ENCODE results near the gene EMILIN1.

EMILIN1 gene

DNA sequence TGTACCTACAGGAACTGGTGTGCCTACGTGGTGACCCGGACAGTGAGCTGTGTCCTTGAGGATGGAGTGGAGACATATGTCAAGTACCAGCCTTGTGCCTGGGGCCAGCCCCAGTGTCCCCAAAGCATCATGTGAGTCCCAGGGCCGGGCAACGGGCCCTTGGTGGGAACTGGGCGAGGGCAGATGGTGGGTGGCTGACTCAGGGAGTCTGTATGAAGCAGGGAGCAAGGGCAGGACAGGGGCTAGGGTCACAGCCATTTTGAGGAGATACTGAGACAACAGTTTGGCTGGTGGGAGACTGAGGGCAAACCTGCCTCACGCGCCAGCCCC is 1.7 kb downstream of the EMILIN1 start:
- DNase-seq (no peak), ATAC-seq (no peak)

DNA sequence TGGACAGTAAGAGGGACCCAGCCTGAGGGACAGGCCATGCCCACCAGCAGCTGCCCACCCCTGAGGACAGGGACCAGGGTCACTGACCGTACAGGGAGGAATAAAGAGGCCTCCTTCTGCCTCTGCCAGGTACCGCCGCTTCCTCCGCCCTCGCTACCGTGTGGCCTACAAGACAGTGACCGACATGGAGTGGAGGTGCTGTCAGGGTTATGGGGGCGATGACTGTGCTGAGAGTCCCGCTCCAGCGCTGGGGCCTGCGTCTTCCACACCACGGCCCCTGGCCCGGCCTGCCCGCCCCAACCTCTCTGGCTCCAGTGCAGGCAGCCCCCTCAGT is 2.2 kb downstream of the EMILIN1 start:
- no peak for DNase-seq

DNA sequence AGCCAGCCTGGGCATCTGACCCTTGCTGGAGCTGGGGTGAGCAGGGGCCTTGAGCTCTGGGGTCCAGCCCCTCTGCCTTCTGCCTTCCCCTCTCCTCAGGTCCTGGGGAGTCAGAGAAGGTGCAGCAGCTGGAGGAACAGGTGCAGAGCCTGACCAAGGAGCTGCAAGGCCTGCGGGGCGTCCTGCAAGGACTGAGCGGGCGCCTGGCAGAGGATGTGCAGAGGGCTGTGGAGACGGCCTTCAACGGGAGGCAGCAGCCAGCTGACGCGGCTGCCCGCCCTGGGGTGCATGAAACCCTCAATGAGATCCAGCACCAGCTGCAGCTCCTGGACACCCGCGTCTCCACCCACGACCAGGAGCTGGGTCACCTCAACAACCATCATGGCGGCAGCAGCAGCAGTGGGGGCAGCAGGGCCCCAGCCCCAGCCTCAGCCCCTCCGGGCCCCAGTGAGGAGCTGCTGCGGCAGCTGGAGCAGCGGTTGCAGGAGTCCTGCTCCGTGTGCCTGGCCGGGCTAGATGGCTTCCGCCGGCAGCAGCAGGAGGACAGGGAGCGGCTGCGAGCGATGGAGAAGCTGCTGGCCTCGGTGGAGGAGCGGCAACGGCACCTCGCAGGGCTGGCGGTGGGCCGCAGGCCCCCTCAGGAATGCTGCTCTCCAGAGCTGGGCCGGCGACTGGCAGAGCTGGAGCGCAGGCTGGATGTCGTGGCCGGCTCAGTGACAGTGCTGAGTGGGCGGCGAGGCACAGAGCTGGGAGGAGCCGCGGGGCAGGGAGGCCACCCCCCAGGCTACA is 3.8 kb downstream of the EMILIN1 start:
- DNase-seq = no peak
- ATAC-seq = no peak

More for the DNA sequence above, 2.2 kb downstream of the EMILIN1 start:
- ATAC-seq = no peak

DNA sequence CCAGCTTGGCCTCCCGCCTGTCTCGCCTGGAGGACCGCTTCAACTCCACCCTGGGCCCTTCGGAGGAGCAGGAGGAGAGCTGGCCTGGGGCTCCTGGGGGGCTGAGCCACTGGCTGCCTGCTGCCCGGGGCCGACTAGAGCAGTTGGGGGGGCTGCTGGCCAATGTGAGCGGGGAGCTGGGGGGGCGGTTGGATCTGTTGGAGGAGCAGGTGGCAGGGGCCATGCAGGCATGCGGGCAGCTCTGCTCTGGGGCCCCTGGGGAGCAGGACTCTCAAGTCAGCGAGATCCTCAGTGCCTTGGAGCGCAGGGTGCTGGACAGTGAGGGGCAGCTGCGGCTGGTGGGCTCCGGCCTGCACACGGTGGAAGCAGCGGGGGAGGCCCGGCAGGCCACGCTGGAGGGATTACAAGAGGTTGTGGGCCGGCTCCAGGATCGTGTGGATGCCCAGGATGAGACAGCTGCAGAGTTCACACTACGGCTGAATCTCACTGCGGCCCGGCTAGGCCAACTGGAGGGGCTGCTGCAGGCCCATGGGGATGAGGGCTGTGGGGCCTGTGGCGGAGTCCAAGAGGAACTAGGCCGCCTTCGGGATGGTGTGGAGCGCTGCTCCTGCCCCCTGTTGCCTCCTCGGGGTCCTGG is 4.5 kb downstream of the EMILIN1 start:
- ATAC-seq (no peak), DNase-seq (no peak)

DNA sequence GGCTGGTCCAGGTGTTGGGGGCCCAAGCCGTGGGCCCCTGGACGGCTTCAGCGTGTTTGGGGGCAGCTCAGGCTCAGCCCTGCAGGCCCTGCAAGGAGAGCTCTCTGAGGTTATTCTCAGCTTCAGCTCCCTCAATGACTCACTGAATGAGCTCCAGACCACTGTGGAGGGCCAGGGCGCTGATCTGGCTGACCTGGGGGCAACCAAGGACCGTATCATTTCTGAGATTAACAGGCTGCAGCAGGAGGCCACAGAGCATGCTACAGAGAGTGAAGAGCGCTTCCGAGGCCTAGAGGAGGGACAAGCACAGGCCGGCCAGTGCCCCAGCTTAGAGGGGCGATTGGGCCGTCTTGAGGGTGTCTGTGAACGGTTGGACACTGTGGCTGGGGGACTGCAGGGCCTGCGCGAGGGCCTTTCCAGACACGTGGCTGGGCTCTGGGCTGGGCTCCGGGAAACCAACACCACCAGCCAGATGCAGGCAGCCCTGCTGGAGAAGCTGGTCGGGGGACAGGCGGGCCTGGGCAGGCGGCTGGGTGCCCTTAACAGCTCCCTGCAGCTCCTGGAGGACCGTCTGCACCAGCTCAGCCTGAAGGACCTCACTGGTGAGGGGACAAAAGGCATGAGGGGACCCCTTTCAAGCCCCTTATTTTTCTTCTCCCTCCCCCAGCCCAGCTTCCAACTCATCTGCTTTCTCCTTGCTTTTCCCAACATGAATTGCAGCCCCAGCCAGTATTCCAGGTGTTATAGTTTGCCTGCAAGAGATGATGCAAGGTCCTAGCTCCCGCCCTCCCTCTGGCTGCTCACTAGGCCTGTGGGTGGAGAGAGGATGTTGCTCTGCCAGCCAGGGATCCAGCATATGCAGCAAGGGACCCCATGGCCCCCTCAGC is 5.2 kb downstream of the EMILIN1 start:
- ATAC-seq (no peak), DNase-seq (no peak)

DNA sequence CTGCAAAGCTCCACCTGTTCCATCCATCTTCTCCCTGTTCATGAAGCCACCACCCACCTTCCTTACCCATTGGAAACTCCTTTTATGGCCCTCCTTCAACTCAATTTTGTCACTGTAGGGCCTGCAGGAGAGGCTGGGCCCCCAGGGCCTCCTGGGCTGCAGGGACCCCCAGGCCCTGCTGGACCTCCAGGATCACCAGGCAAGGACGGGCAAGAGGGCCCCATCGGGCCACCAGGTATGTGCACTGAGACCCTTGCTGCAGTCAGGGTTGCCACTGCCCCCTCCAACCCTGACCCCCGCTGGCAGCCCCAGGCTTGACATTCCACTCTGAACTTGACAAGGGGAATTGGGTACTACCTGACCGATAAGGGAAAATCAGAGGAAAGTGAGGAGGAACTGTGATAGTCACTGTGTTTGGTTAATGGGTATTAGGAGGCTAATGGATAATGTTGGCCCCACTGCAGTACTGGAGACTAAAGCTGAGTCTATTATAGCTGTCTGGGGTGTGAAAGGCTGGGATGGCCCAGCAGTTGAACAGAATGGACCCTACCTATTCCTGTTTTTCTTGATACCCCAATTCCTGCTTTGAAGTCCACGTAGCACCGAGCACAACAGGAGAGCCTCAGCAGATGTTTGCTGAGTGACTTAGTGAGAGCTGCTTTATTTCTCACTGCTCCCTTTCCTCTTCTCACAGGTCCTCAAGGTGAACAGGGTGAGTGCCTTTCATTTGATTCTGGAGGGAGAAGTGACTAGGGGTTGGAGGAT is 6.1 kb downstream of the EMILIN1 start:
- ATAC-seq (no peak), DNase-seq (no peak)

DNA sequence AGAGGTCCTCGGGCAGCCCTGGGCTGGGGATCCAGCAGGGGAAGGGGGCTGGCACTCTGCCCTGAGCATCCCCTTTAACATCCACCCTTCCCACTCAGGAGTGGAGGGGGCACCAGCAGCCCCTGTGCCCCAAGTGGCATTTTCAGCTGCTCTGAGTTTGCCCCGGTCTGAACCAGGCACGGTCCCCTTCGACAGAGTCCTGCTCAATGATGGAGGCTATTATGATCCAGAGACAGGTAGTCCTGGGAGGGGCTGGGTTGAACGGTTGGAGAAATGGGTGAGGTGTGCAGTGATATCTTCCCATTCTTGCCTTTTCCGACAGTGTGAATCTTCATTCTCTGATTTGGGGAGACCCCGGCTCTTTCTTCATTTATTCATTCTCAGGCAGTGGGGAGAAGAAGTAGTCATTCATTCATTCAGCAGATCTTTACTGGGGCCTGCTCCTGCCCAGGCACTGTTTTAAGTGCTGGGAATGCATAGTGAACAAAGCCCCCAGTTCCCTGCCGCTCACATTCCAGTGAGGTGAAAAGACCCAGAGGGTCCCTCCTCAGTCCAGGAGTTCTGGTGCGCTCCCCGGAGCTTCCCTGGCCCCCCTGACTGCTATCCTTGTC is 6.8 kb downstream of the EMILIN1 start:
- ATAC-seq (no peak), DNase-seq (no peak)

DNA sequence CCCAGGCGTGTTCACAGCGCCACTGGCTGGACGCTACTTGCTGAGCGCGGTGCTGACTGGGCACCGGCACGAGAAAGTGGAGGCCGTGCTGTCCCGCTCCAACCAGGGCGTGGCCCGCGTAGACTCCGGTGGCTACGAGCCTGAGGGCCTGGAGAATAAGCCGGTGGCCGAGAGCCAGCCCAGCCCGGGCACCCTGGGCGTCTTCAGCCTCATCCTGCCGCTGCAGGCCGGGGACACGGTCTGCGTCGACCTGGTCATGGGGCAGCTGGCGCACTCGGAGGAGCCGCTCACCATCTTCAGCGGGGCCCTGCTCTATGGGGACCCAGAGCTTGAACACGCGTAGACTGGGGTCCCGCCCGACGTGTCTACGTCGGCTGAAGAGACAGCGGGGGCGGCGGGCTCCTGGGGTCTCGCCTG is 7.3 kb downstream of the EMILIN1 start:
- DNase-seq (peak; percentile 54), ATAC-seq (no peak)

DNA sequence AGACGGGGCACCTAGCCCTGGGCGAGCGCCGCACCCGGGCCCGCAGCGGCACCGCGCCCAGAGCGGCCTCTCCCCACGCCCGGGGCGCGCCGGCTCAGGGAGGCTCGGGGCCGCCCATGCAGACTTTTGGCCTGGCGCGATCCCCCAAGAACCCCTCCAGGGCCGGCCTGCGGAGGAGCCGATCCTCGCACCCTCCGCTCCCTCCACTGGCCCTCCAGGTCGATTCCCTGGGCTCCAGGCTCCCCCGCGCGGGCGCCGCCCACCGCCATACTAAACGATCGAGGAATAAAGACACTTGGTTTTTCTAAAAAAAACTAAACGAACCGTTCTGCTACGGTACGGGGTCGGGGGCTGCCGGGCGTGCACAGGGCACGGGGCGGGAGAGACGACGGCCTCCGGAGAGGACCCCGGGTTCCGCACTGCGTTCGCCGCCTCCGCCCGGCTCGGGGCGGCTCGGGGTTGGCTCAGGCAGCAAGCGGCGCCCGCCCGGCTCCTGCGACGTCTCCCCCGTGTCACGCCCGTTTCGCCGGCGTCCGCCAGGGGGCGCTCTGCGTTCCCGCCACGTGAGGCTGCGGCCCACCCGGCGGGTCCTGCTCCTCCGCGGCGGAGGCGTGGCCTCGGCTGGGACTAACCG is 7.8 kb downstream of the EMILIN1 start:
- peak; percentile 99 for DNase-seq
- ATAC-seq = peak; percentile 91

DNA sequence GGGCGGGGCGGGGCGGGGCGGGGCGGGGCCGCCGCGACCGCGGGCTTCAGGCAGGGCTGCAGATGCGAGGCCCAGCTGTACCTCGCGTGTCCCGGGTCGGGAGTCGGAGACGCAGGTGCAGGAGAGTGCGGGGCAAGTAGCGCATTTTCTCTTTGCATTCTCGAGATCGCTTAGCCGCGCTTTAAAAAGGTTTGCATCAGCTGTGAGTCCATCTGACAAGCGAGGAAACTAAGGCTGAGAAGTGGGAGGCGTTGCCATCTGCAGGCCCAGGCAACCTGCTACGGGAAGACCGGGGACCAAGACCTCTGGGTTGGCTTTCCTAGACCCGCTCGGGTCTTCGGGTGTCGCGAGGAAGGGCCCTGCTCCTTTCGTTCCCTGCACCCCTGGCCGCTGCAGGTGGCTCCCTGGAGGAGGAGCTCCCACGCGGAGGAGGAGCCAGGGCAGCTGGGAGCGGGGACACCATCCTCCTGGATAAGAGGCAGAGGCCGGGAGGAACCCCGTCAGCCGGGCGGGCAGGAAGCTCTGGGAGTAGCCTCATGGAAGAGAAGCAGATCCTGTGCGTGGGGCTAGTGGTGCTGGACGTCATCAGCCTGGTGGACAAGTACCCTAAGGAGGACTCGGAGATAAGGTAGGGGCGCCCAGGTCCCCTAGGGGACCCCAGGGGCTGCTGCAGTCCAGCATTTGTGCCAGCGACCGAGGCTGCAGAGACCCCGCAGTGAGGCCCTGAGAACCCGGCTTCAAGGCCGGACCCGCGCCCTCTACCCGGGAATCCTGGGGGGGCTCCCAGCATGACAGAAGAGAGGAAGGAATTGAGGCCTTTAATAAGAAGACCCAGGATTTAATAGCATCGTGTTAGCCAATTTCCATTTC is 8.5 kb downstream of the EMILIN1 start, which contains the start of gene KHK:
TSS of gene KHK (plus strand) at position 49 of the 870 bp plus-strand sequence. CDS start at position 537, 488 bp downstream.
- ATAC-seq (peak; percentile 5), DNase-seq (peak; percentile 29)

DNA sequence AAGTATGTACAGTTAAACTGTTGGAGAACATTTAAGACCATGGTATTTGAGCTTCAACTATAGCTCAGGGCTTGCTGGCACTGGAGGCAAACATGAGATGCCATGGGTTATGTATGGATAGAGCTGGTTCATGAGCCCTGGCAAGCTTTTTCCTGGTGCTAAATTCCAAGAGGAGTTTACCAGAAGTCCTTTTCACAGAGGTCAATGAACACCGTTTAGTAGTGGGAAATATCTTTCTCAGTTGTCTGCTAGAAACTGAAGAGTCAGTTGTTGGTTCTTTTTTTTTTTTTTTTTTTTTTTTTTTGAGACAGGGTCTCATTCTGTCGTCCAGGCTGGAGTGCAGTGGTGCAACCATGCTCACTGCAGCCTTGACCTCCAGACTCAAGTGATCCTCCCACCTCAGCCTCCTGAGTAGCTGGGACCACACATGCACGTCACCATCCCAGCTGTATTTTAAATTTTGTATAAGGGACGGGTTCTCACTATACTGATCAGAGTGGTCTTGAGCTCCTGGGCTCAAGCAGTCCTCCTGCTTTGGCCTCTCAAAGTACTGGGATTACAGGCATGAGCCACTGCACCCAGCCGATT is 9.5 kb downstream of the EMILIN1 start:
- no peak for ATAC-seq

DNA sequence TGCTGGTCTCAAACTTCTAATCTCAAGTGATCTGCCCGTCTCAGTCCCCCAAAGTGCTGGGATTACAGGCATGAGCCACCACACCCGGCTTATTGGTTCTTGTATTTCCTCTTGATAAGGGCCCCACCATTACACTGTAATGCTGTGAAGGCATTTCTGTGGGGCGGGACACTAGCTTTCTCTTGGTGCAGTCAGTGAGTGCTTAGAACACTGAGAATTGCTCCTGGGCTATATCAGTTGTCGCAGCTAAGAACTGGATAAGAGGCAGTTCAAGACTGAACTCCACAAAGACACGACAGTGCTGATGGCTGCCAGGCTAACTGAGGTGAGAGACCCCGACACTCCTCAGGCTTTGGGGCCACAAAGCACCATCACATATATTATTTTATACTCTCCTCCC is 10.2 kb downstream of the EMILIN1 start:
- ATAC-seq (no peak), DNase-seq (no peak)

More for the DNA sequence above, 9.5 kb downstream of the EMILIN1 start:
- DNase-seq = no peak

DNA sequence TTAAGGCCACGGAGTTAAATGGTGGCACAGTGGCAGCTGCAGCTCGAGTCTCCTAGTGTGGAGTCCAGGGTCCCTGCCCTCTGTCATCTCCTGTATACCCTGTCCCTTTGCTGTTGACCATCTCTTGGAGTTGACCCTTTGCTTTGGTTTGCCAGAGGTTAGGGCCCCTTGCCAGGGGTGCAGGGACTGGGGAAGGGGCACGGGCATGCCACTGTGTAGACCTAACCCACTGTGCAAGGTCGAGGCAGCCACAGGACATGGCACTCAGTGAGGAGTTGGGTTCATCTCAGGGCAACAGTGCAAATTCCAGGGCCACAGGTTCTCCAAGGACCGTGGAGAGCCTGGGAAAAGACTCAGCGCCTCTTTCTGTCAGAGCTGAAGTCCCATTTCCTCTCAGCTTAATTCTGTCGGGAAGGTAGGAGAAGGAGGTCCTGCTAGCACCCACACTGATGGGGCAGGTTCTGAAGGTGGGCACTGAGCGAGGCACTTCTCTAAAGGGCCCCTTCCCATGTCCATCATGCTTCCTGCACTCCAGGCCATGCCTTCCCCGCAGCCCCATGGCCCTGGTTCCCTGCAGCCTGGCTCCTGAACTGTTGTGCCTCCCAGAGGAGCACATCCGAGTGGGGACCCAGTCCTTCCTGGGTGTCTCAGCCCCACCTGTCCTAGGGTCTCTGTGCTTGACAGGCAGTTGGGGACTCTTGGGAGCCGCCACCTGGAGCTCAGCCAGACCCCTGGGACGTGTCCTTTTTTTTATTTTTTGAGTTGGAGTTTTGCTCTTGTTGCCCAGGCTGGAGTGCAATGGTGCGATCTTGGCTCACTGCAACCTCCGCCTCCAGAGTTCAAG is 10.9 kb downstream of the EMILIN1 start:
- DNase-seq = no peak
- ATAC-seq = no peak

DNA sequence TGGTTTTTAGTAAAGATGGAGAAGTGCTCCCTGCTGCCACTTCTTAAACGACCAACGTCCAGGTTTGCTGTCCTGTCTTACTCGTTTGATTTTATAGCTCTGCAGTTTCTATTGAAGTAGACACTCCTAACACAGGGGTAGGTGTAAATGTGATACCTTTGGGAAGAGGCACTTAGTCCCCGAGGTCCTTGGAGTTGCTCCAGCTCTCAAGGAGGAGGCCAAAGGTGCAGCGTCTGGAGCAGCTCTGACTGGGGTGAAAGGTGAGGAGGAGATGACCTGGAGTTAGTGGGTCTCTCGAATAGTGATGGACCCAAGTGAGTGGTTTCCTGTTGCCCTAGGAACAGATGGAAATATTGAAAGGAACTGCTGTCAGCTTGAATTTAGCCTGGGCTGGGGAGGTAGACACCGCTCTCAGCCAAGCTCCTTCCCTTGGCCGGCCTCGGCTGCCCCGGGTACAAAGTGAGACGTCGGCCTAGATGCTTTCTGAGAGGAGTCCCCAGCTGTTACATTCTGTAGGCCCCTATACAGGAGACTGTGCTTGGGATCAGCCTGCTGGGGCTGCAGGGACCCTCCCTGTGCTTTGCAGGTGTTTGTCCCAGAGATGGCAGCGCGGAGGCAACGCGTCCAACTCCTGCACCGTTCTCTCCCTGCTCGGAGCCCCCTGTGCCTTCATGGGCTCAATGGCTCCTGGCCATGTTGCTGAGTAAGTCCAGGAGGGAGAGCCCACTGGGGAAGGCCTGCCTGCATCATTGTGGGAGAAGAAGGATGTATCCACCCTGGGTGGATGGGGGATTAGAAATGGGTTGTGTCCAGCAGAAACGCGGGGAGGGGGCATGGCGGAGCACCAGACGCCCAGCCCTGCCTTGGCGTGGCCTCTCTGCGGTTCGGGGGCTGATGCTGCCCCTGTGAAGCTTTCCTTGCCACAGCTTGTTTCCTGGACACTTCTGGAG is 13.6 kb downstream of the EMILIN1 start:
- ATAC-seq (no peak), DNase-seq (no peak)

DNA sequence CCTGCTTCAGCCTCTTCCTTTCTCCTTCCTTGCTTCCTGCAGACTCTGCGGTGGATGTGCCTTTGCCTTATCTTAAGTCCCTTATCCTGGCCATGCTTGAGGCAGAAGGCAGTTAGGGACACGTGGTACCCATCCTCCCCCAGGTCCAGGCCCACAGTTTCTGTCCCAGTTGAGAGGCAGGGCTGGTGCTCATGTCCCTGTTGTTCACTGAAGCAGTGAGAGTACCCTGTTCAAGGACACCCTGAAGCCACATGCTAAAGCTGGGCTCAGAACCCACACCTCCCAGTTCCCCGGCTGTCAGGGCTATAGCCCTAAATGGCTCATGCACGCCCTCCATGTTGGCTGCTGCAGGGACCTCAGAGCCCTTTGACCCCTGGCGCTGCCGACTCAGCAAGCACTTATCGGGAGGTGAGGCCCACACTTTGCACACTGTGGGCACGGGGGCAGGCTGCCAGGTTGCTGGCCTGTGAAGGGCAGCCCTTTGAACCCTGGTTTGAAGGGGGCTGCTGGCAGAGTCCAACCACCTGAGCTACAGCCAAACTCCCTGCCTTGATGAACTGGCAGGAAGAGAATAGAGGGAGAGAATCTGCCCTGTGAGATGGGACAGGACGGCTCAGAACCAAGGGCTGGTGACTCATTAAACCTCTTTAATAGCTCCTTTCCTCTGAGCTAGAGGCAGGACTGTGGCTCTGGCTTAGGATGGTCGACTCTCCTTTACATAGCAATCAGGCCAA is 14.4 kb downstream of the EMILIN1 start:
- DNase-seq (no peak), ATAC-seq (no peak)

DNA sequence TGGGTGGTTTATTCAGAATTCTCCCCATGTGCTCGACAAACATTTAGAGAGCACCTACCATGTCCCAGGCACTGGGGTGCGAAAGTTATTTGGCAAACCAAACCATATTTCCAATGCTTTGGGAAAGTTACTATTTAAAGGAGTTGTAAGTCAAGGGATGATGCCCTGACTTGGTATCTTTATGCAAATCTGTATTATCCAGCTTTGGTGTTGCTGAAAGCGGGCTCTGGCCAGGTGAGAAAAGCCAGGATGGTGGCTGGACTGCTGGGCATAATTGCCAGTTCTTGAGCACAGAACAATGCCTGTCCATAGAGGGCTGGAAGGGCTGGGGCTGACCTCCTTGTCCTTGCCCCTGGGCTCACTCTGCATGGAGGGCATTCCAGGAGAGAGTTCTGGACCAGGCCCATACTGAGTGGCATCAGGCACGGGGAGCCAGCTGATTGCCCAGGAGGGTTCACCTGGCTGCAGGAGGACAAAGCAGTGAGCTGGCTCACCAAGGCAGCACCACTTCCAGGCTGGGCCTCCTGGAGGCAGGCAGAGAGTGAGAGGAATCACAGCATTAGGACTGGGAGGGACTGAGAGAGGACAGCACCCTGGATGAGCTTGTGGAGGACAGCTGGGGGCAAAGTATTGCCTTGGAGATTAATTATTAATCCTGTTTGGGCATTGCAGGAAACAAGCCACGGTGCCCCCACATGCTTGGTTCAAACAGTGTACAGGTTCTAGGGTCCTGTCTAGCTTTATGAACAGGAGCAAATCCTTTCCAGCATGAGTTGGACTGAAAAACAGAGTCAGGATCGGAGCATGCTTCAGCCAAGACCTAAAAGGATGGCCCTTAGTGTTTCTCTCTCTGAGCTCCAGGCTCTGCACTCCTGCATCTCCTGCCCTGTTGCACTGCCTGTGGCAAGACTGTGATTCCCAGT is 15.3 kb downstream of the EMILIN1 start:
- DNase-seq = no peak
- no peak for ATAC-seq

All from stimulated activated naive CD8-positive, alpha-beta T cell treated with anti-CD3 and anti-CD28 coated beads, Interleukin-15, Interleukin-2, amounts not matched to agents 100 U/mL and 50 U/mL, for 24 hours (primary cell).